Adrenal gland (tissue), 5 donors: ENCODE measurements around the gene GLIPR2.
A peak's percentile ranks its signal among the peaks of the same experiment; 100 is the strongest.

Experiments used
- CTCF ChIP-seq, 6 experiments: fragments of 450-650 bp in 4 of 6; fragments of 200-600 bp in 2 of 6; sonication (generic) in 1 of 6; IDR thresholded peaks; 1 replicate in 5 of 6; 2 replicates in 1 of 6; pipeline versions ENCODE4 v1.5.1 to v1.8.0; 2016 to 2021; ENCODE audit warnings: antibody characterized with exemption in 6 of 6, mild to moderate bottlenecking in 2 of 6, moderate library complexity in 1 of 6
- POLR2A ChIP-seq, 2 donors: fragments of 450-650 bp; IDR thresholded peaks; one replicate each; pipeline ENCODE4 v1.6.1; 2017; ENCODE audit warnings: antibody characterized with exemption in 2 of 2, mild to moderate bottlenecking in 2 of 2, moderate library complexity in 1 of 2
- donor health status: DM: no; HTN: no; CAD: no.

GRCh38 chr9:36136272-36136893 lies at the start of gene GLIPR2:
- TF ChIP-seq CTCF (IDR thresholded peaks at IDR 0.05) (peak in 3 of 6 experiments; percentile 18 to 43 (median 38)), POLR2A (IDR thresholded peaks at IDR 0.05) (peak; percentile 58 to 76)
